Ishikawa (cell line): ENCODE results near the gene DLL1.

ENCODE experiments used
- TAF1 ChIP-seq: IDR thresholded peaks from 2 replicates; pipeline ENCODE4 v1.6.1; 2012; ENCODE audit warnings: low read depth, mild to moderate bottlenecking
- TF ChIP-seq, protein P1 (sequence below): IDR thresholded peaks from 2 replicates; pipeline ENCODE4 v1.6.1; 2012

DNA sequence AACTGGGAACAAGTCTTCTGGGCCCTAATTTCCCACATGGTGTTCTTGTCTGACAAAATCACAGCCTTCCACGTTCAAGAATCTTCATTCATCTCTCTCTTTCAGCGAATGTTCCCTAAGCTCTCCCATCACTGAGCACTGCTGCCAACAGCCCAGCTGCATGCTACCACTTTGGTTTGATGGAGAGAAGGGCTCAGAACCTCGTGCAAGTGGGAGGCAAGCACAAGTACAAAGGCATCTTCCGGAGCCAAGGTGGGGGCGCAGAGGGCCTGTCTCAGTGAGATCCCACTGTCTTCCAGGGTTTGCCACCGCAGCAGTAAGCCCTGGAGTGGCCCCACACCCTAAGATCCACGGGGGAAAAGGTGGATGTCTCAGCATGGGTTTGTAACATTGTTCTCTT lies 17.2 kb downstream of the DLL1 start:
- TF ChIP-seq, protein P1, sequence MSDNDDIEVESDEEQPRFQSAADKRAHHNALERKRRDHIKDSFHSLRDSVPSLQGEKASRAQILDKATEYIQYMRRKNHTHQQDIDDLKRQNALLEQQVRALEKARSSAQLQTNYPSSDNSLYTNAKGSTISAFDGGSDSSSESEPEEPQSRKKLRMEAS: no peak
- TF ChIP-seq TAF1: no peak
